Measurements from ENCODE around the gene ABL2. TPM values are rescaled to one million over a fixed set of nuclear protein-coding genes. Genes with fewer than 3 reads are reported as not detected.
"Not testable (repeated sequence)": the region's sequence is repeated elsewhere in the genome, so short reads cannot be mapped to it uniquely, and the experiment has no call there.

The ABL2 gene
- total and polyA plus RNA-seq, 2 donors (not counting 1 experiment from before 2014, with no cell fraction given): 2.6 to 20.0 TPM

GRCh38 chr1:179200586-179200985, 28.9 kb downstream of the ABL2 start:
- peaks cover 0 to 1% of the 10 kb centered on the region in 2 experiments for H3K36me3 ChIP-seq (replicated peaks in 1 of 2; ENCODE audit: control extremely low read depth in 1 of 2, control insufficient read depth in 1 of 2, extremely low read depth in 1 of 2, insufficient read depth in 2 of 2, low read length in 1 of 2)
- no peak overlapping the region for H3K27ac Mint-ChIP-seq
- H3K4me1 ChIP-seq (ENCODE audit: control insufficient read depth in 2 of 2, insufficient read depth in 2 of 2, low read length in 2 of 2): no peaks in the 10 kb centered on the region
- CTCF ChIA-PET: no interaction called here
- WGBS (ENCODE audit: insufficient coverage): 100% methylated on average over 1 of the region's 2 CpGs
- no peak overlapping the region for H3K4me3 ChIP-seq (ENCODE audit: control extremely low read depth in 1 of 5, extremely low read depth in 1 of 5, insufficient read depth in 1 of 5, low read depth in 2 of 5, low read length in 4 of 5)
- H3K9me3 Mint-ChIP-seq (ENCODE audit: insufficient read depth): no peaks in the 10 kb centered on the region
- intact Hi-C loops (cut with micrococcal nuclease): no loop called here
- POLR2A ChIA-PET: no interaction called here
- no peaks in the 10 kb centered on the region for H3K9me3 ChIP-seq (ENCODE audit: control extremely low read depth in 1 of 3, control insufficient read depth in 2 of 3, insufficient read depth in 1 of 3, low read length in 2 of 3)
- TF ChIP-seq EZH2 (IDR thresholded peaks at IDR 0.05; ENCODE audit: borderline replicate concordance, insufficient read depth, low read depth, low read length, poor library complexity, severe bottlenecking): no peak
- TF ChIP-seq, protein P1, sequence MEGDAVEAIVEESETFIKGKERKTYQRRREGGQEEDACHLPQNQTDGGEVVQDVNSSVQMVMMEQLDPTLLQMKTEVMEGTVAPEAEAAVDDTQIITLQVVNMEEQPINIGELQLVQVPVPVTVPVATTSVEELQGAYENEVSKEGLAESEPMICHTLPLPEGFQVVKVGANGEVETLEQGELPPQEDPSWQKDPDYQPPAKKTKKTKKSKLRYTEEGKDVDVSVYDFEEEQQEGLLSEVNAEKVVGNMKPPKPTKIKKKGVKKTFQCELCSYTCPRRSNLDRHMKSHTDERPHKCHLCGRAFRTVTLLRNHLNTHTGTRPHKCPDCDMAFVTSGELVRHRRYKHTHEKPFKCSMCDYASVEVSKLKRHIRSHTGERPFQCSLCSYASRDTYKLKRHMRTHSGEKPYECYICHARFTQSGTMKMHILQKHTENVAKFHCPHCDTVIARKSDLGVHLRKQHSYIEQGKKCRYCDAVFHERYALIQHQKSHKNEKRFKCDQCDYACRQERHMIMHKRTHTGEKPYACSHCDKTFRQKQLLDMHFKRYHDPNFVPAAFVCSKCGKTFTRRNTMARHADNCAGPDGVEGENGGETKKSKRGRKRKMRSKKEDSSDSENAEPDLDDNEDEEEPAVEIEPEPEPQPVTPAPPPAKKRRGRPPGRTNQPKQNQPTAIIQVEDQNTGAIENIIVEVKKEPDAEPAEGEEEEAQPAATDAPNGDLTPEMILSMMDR (IDR thresholded peaks at IDR 0.05): no peak
- DNase-seq: no peak
- no peak overlapping the region for H3K4me2 ChIP-seq (replicated peaks; ENCODE audit: low read depth, low read length, poor library complexity, severe bottlenecking)
- H3K4me1 Mint-ChIP-seq: peaks cover 13% of the 10 kb centered on the region
- no peaks in the 10 kb centered on the region for H3K27me3 Mint-ChIP-seq
- H3K27ac ChIP-seq (ENCODE audit: low read length in 2 of 2): no peak overlapping the region
- no peak for ATAC-seq (ENCODE audit: low read depth)
- no peaks in the 10 kb centered on the region for H3K27me3 ChIP-seq (replicated peaks in 1 of 4; ENCODE audit: control extremely low read depth in 1 of 4, control insufficient read depth in 3 of 4, insufficient read depth in 4 of 4, low read length in 3 of 4)
- H2AFZ ChIP-seq (ENCODE audit: insufficient read depth, low read depth, low read length, poor library complexity, severe bottlenecking): no peak overlapping the region
- no peak overlapping the region for H3K9ac ChIP-seq (ENCODE audit: low read length)
- peaks cover 35% of the 10 kb centered on the region for H3K79me2 ChIP-seq (ENCODE audit: control insufficient read depth, insufficient read depth, low read length)
- H4K20me1 ChIP-seq (ENCODE audit: control insufficient read depth, insufficient read depth, low read length, poor library complexity, severe bottlenecking): peaks cover 11% of the 10 kb centered on the region
- no peak overlapping the region for H3K4me3 Mint-ChIP-seq

DNA sequence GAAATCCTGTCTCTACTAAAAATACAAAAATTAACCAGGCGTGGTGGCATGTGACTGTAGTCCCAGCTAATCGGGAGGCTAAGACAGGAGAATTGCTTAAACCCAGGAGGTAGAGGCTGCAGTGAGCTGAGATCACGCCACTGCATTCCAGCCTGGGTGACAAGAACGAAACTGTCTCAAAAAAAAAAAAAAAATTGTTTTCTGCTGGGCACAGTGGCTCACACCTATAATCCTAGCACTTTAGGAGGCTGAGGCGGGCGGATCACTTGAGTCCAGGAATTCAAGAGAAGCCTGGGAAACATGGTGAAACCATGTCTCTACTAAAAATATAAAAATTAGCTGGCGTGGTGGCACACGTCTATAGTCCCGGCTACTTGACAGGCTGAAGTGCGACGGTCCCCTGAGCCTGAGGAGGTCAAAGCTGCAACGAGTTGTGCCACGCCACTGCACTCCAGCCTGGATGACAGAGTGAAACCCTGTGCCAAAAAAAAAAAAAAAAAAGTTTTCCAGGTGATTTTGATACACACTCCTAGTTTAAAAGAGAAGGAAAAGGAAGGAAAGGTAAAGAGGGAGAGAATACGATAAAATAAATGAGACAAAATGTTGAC, 31.7 kb downstream of the ABL2 start:
- ATAC-seq (ENCODE audit: low read depth): no peak
- Mint-ChIP-seq H3K27me3 (no peaks in the 10 kb centered on the region), H3K27ac (no peak overlapping the region), H3K4me3 (no peak overlapping the region), H3K9me3 (ENCODE audit: insufficient read depth) (no peaks in the 10 kb centered on the region), H3K4me1 (peaks cover 8% of the 10 kb centered on the region)
- Histone ChIP-seq H3K4me1 (ENCODE audit: control insufficient read depth in 2 of 2, insufficient read depth in 2 of 2, low read length in 2 of 2) (no peaks in the 10 kb centered on the region), H3K4me3 (ENCODE audit: control extremely low read depth in 1 of 5, extremely low read depth in 1 of 5, insufficient read depth in 1 of 5, low read depth in 2 of 5, low read length in 4 of 5) (no peak overlapping the region), H3K4me2 (replicated peaks; ENCODE audit: low read depth, low read length, poor library complexity, severe bottlenecking) (no peak overlapping the region), H3K27ac (ENCODE audit: low read length in 2 of 2) (no peak overlapping the region), H3K9ac (ENCODE audit: low read length) (no peak overlapping the region), H3K79me2 (ENCODE audit: control insufficient read depth, insufficient read depth, low read length) (peaks cover 35% of the 10 kb centered on the region), H4K20me1 (ENCODE audit: control insufficient read depth, insufficient read depth, low read length, poor library complexity, severe bottlenecking) (peaks cover 5% of the 10 kb centered on the region), H2AFZ (ENCODE audit: insufficient read depth, low read depth, low read length, poor library complexity, severe bottlenecking) (no peak overlapping the region), H3K27me3 (replicated peaks in 1 of 4; ENCODE audit: control extremely low read depth in 1 of 4, control insufficient read depth in 3 of 4, insufficient read depth in 4 of 4, low read length in 3 of 4) (no peaks in the 10 kb centered on the region), H3K36me3 (replicated peaks in 1 of 2; ENCODE audit: control extremely low read depth in 1 of 2, control insufficient read depth in 1 of 2, extremely low read depth in 1 of 2, insufficient read depth in 2 of 2, low read length in 1 of 2) (peaks cover 0 to 1% of the 10 kb centered on the region in 2 experiments), H3K9me3 (ENCODE audit: control extremely low read depth in 1 of 3, control insufficient read depth in 2 of 3, insufficient read depth in 1 of 3, low read length in 2 of 3) (no peaks in the 10 kb centered on the region)
- WGBS (ENCODE audit: insufficient coverage): 99% methylated on average over 7 of the region's 14 CpGs
- TF ChIP-seq, protein P1 (IDR thresholded peaks at IDR 0.05): no peak
- TF ChIP-seq EZH2 (IDR thresholded peaks at IDR 0.05; ENCODE audit: borderline replicate concordance, insufficient read depth, low read depth, low read length, poor library complexity, severe bottlenecking): no peak
- CTCF ChIA-PET: no interaction called here
- POLR2A ChIA-PET: interaction anchor here (0.6 kb wide), 1 partner anchor 153 kb away, joined by 4 read pairs; no protein-coding TSS in a partner anchor
- intact Hi-C loops (cut with micrococcal nuclease): no loop called here
- no peak for DNase-seq

DNA sequence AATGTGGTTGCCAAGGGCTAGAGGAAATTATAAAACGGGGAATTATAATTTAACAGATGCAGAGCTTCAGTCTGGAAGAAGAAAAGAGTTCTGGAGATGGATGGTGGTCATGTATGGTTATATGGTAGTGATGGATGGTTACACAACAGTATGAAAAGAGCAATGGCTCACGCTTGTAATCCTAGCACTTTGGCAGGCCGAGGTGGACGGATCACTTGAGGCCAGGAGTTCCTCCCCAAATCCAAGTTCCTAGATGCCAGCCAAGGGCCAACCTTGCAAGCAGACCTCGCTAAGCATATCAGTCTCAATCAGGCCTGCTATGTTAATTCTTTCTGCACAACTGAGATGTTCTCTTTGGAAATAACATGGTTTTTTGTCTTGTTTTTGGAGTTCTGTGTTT, 33.6 kb downstream of the ABL2 start:
- H3K4me3 Mint-ChIP-seq; H3K36me3 ChIP-seq (replicated peaks in 1 of 2; ENCODE audit: control extremely low read depth in 1 of 2, control insufficient read depth in 1 of 2, extremely low read depth in 1 of 2, insufficient read depth in 2 of 2, low read length in 1 of 2); H3K9me3 ChIP-seq (ENCODE audit: control extremely low read depth in 1 of 3, control insufficient read depth in 2 of 3, insufficient read depth in 1 of 3, low read length in 2 of 3); H3K9me3 Mint-ChIP-seq (ENCODE audit: insufficient read depth); H3K27ac ChIP-seq (ENCODE audit: low read length in 2 of 2); H4K20me1 ChIP-seq (ENCODE audit: control insufficient read depth, insufficient read depth, low read length, poor library complexity, severe bottlenecking); H3K9ac ChIP-seq (ENCODE audit: low read length); DNase-seq; H3K27ac Mint-ChIP-seq; H3K4me3 ChIP-seq (ENCODE audit: control extremely low read depth in 1 of 5, extremely low read depth in 1 of 5, insufficient read depth in 1 of 5, low read depth in 2 of 5, low read length in 4 of 5); H3K4me2 ChIP-seq (replicated peaks; ENCODE audit: low read depth, low read length, poor library complexity, severe bottlenecking); CTCF ChIA-PET; H3K4me1 ChIP-seq (ENCODE audit: control insufficient read depth in 2 of 2, insufficient read depth in 2 of 2, low read length in 2 of 2); H3K27me3 ChIP-seq (replicated peaks in 1 of 4; ENCODE audit: control extremely low read depth in 1 of 4, control insufficient read depth in 3 of 4, insufficient read depth in 4 of 4, low read length in 3 of 4); H2AFZ ChIP-seq (ENCODE audit: insufficient read depth, low read depth, low read length, poor library complexity, severe bottlenecking); ATAC-seq (ENCODE audit: low read depth); POLR2A ChIA-PET; H3K27me3 Mint-ChIP-seq: not testable (repeated sequence)
- intact Hi-C loops (cut with micrococcal nuclease): loop anchor here (2.0 kb wide), 1 partner anchor 115 kb away; no protein-coding TSS in a partner anchor
- WGBS (ENCODE audit: insufficient coverage): 95% methylated on average over 3 of the region's 5 CpGs
- peaks cover 10% of the 10 kb centered on the region for H3K4me1 Mint-ChIP-seq
- H3K79me2 ChIP-seq (ENCODE audit: control insufficient read depth, insufficient read depth, low read length): peaks cover 43% of the 10 kb centered on the region

Data from B cell (primary cell).